SK-N-MC (cell line): ENCODE data around the gene PLXDC2.

ENCODE experiments used
- DNase-seq: peaks from one replicate; pipeline ENCODE4 v3.0.0-alpha.2; 2011; ENCODE audit warnings: low read depth, low spot score
- H3K27ac ChIP-seq: fragments of 200-600 bp; sonication (generic); 2 replicates; pipeline ENCODE4 v1.5.1; 2016; ENCODE audit warnings: mixed run types
- H3K36me3 ChIP-seq: fragments of 200-600 bp; sonication (generic); 2 replicates; pipeline ENCODE4 v1.6.1; 2017; ENCODE audit warnings: antibody characterized with exemption, low read length, mixed read lengths; ENCODE audit not compliant: insufficient read depth
- H3K4me3 ChIP-seq: fragments of 200-600 bp; sonication (generic); 2 replicates; pipeline ENCODE4 v1.5.1; 2016
- H3K9ac ChIP-seq: fragments of 200-600 bp; sonication (generic); 2 replicates; pipeline ENCODE4 v1.8.0; 2017; ENCODE audit warnings: mixed run types, mixed read lengths; ENCODE audit not compliant: insufficient read length
- H3K9me3 ChIP-seq: fragments of 200-600 bp; sonication (generic); 2 replicates; pipeline ENCODE4 v1.6.1; 2017; ENCODE audit warnings: low read depth, mild to moderate bottlenecking, antibody characterized with exemption, low read length, moderate library complexity, mixed read lengths
- EZH2 ChIP-seq: fragments of 200-600 bp; sonication (generic); IDR thresholded peaks from one replicate; pipeline ENCODE4 v1.6.1; 2017; ENCODE audit warnings: antibody characterized with exemption
- FOXP2 ChIP-seq: optimal IDR thresholded peaks from 2 replicates; pipeline ENCODE3; 2011; ENCODE audit warnings: mild to moderate bottlenecking, moderate library complexity; ENCODE audit not compliant: insufficient read depth; ENCODE audit errors: extremely low read length, control extremely low read depth
- POLR2AphosphoS5 ChIP-seq: IDR thresholded peaks from 2 replicates; pipeline ENCODE4 v1.6.1; 2012; ENCODE audit warnings: mild to moderate bottlenecking, low read depth, low read length, borderline replicate concordance

Gene PLXDC2

DNA sequence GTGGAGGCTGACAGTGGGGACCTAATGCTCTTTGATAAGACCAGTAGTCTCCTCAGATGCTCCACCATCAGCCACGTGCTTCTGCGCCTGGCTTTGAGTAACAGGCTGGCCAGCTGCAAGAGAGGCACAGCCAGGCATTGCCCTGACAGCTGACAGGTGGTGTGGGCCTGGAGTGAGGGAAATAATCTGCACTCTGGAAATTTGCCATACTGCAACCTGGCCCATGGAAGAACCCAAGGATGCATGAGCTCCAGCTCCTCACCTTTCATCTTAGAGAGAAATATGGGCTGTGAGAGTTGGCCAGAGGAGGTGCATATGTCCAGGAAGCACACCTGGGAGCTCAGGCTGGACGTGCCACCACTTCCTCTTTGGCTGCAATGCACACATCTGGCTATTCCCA lies 118.9 kb downstream of the PLXDC2 start:
- Histone ChIP-seq H3K36me3 (0 out of 2 replicates have a peak, but pooled peaks cover 3% of the 10 kb centered on the region), H3K4me3 (no peak overlapping the region), H3K27ac (no peak overlapping the region), H3K9me3 (no peaks in the 10 kb centered on the region), H3K9ac (no peak overlapping the region)
- DNase-seq = no peak
- TF ChIP-seq FOXP2 (no peak), EZH2 (no peak), POLR2AphosphoS5 (no peak)

DNA sequence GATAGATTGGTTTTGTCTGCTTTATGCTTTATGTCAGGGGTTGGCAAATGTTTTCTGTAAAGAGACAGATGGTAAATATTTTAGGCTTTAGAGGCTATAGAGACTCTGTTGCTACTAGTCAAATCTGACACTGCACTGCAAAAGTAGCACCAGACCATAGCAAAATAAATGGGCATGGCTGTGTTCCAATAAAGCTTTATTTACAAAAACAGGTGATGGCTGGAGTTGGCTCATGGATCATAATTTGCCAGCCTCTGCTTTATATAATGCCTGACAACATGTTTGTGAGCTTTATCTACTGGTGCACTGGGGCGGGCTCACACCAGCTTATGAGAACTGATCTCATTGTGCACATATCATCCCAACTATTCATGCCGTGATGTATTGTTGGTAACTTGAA lies 120.1 kb downstream of the PLXDC2 start:
- H3K9ac ChIP-seq = no peak overlapping the region
- no peak for DNase-seq
- 0 out of 2 replicates have a peak, but pooled peaks cover 3% of the 10 kb centered on the region for H3K36me3 ChIP-seq
- no peak overlapping the region for H3K27ac ChIP-seq
- TF ChIP-seq FOXP2 (no peak), POLR2AphosphoS5 (no peak)
- no peak overlapping the region for H3K4me3 ChIP-seq
- no peaks in the 10 kb centered on the region for H3K9me3 ChIP-seq

DNA sequence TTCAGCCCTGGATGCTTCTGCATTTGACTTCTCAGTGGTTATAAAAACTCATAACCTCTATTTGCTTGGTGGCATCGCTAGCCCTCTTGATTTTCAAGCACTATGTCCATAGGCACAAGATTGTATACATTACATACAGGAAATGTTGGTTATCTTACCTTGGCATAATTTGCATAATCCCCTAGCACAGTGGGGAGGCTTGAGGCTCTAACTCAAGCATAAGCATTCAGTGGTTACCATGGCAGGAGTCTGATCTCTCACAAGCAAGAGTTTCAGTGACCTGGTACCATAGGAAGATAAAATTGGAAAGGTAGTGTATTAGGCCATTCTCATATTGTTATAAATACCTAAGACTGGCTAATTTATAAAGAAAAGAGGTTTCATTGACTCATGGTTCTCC lies 121.8 kb downstream of the PLXDC2 start:
- no peak overlapping the region for H3K4me3 ChIP-seq
- H3K36me3 ChIP-seq = 0 out of 2 replicates have a peak, but pooled peaks cover 3% of the 10 kb centered on the region
- DNase-seq = no peak
- H3K9ac ChIP-seq = no peak overlapping the region
- H3K9me3 ChIP-seq = no peaks in the 10 kb centered on the region
- no peak for TF ChIP-seq EZH2
- TF ChIP-seq FOXP2 = no peak
- no peak for TF ChIP-seq POLR2AphosphoS5
- H3K27ac ChIP-seq = no peak overlapping the region

DNA sequence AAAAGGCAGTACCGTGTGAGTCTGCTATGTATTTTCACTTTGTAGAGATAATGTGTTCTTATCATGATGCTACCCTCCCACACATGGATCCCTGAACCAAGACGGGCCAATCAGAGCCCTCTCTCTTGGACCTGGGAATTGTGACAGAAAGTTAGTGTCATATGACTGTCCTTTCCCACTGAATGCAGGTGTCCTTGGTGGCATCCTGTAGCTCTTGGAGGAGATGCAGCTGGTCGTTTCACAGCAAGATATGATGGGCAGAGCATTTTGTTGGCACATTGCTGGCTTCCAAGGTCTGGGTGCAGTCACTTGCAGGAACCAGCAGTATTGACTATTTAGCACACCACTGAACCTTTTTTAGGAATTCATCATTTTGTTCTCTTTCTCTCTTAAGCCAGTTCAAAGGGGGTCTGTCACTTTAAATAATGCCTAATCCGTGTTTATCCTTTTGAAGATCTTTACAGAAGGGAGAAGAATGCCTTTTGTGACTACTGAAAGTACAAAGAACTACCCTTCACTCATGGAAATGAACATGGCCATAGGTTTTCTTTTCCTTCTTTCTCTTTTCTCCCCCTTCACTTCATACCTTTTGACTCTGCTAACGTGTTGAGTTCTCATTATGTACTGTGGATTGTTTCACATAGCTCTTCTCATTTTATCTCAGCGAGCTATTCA lies 125.1 kb downstream of the PLXDC2 start:
- Histone ChIP-seq H3K9ac (no peak overlapping the region), H3K9me3 (no peaks in the 10 kb centered on the region), H3K27ac (no peak overlapping the region), H3K36me3 (no peaks in the 10 kb centered on the region), H3K4me3 (no peak overlapping the region)
- no peak for TF ChIP-seq POLR2AphosphoS5
- no peak for TF ChIP-seq FOXP2
- no peak for TF ChIP-seq EZH2
- no peak for DNase-seq

DNA sequence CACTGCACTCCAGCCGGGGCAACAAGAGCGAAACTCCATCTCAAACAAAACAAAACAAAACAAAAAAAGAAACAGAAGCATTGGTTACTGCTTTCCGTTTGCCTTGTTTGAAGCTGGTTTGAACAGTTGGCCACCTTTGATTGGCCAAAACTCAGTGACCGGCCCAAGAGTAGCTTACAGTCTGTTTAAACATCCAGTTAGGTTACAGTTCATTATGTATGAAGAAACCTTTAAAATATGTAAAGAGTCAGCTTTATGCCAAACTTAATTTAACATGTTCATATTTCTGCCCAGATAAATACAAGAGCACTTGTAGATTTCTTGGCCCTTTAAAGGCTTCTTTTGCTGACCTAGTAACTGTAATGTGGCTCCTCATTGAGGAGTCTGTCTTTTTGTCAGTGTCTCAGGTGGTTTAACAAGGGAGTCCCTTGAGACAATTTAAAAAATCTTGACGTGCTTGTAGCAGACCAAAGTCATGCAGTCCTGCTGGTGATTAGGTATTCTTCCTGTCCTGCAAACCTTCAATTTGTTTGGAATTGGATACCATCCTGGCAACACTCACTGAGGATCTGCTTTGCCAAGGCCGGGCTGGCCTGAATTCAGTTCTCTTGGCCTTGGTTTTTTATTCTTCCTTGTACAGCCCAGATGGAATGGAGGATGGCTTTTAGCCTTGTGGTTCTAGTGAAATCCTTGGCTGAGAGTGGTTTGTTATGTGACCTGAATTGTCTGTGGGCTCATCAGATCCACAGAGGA lies 128.9 kb downstream of the PLXDC2 start:
- Histone ChIP-seq H3K27ac (no peak overlapping the region), H3K4me3 (no peak overlapping the region), H3K9ac (no peak overlapping the region), H3K9me3 (no peaks in the 10 kb centered on the region), H3K36me3 (0 out of 2 replicates have a peak, but pooled peaks cover 4% of the 10 kb centered on the region)
- DNase-seq = no peak
- TF ChIP-seq EZH2 = no peak
- no peak for TF ChIP-seq POLR2AphosphoS5
- no peak for TF ChIP-seq FOXP2

DNA sequence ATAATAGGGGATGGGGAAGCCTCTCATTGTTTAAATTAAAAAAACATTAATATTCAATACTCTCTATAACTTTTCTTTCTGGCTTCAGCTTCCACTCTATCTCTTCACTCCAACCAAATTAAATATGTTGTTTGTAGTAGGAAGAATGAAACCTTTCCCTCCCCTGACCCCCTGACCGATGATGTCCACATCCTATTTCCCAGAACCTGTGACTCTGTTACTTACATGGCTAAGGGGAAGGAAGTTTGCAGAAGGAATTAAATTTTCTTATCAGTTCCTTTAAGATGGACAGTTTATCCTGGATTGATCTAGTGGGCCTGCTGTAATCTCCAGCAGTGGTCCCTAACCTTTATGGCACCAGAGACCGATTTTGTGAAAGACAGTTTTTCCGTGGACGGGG lies 130.0 kb downstream of the PLXDC2 start:
- no peaks in the 10 kb centered on the region for H3K9me3 ChIP-seq
- no peak overlapping the region for H3K9ac ChIP-seq
- no peak overlapping the region for H3K27ac ChIP-seq
- no peak overlapping the region for H3K4me3 ChIP-seq
- DNase-seq = no peak
- 0 out of 2 replicates have a peak, but pooled peaks cover 9% of the 10 kb centered on the region for H3K36me3 ChIP-seq
- TF ChIP-seq FOXP2 = no peak
- no peak for TF ChIP-seq POLR2AphosphoS5
- no peak for TF ChIP-seq EZH2

DNA sequence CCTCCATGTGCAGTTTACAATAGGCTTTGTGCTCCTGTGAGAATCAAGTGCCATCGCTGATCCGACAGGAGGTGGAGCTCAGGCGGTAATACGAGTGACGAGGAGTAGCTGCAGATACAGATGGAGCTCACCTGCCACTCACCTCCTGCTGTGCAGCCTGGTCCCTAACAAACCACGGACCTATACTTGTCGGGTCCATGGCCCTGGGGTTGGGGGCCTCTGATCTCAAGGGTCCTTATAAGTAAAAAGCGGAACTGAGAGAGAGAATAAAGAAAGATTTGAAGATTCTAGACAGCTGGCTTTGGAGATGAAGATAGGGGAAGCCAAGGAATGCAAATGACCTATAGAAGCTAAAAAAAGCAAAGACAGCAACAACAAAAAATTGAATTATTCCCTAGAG lies 130.6 kb downstream of the PLXDC2 start:
- Histone ChIP-seq H3K9ac (no peak overlapping the region), H3K4me3 (no peak overlapping the region)
- no peak for DNase-seq

DNA sequence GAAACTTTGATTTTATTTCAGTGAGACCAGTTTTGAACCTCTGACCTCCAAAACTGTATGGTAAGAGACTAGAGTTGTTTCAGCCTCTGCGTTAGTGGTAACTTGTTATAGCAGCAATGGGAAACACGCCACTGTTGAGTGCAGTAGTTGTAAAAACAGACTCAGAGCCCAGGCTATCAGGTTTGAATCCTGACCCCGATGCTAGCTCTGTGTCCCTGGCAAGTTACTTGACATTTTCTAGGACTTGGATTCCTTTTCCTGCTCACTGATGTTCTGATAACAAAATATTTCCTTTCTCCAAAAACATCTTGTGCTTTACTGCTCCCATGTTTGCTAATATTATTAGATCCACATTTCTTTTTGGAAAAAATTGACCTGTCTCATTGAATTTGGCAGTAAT lies 131.0 kb downstream of the PLXDC2 start:
- DNase-seq = no peak
- H3K9me3 ChIP-seq = no peaks in the 10 kb centered on the region
- H3K4me3 ChIP-seq = no peak overlapping the region
- 0 out of 2 replicates have a peak, but pooled peaks cover 9% of the 10 kb centered on the region for H3K36me3 ChIP-seq
- TF ChIP-seq FOXP2 (no peak), POLR2AphosphoS5 (no peak), EZH2 (no peak)
- no peak overlapping the region for H3K9ac ChIP-seq
- H3K27ac ChIP-seq = peak overlapping the region; percentile 61

More for the DNA sequence above, 130.6 kb downstream of the PLXDC2 start:
- Histone ChIP-seq H3K36me3 (0 out of 2 replicates have a peak, but pooled peaks cover 9% of the 10 kb centered on the region), H3K27ac (peak overlapping the region; percentile 61; the same call in 1 of the 2 replicates), H3K9me3 (no peaks in the 10 kb centered on the region)
- no peak for TF ChIP-seq EZH2
- no peak for TF ChIP-seq POLR2AphosphoS5
- TF ChIP-seq FOXP2 = no peak

DNA sequence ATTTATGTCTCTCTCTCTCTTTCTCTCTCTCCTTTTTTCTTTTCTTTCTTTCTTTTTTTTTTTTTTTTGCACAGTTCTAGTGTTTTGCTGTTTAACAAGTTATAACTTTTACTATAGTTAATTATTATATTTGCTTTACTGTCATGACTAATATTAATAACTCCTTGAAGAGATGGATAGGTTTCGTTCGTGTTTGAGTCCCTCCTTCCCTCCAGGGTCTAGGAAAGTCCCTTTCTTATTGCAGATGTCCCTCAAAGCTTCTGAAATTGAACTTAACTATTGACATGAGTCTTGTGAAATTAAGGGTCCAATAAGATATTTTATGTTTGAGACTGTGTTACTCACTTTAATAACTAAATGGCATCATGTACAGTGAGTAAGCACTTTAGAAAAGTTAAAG lies 131.4 kb downstream of the PLXDC2 start:
- TF ChIP-seq FOXP2 (no peak), POLR2AphosphoS5 (no peak), EZH2 (no peak)
- Histone ChIP-seq H3K27ac (peak overlapping the region; percentile 61), H3K9me3 (no peaks in the 10 kb centered on the region), H3K36me3 (0 out of 2 replicates have a peak, but pooled peaks cover 9% of the 10 kb centered on the region), H3K9ac (no peak overlapping the region), H3K4me3 (no peak overlapping the region)
- DNase-seq = no peak
